T-helper 2 cell treated with Interferon-gamma antibody and Interleukin-4, amounts not matched to agents 100 ng/mL and 5 ng/mL, for 36 hours (primary cell): ENCODE data around the gene FNDC1. TPM values are rescaled to one million over a fixed set of nuclear protein-coding genes. Genes with fewer than 3 reads are reported as not detected.

Experiments used
- intact Hi-C: fragments of 100-400 bp; cut with micrococcal nuclease; formaldehyde crosslinking; loops from one replicate; pipeline ENCODE4 v1.15.1; 2023
- total RNA-seq: library from RNA; stranded (reverse); gene quantifications from 2 replicates; pipeline ENCODE4 v1.2.3, GENCODE V29; 2022

Gene FNDC1
- total RNA-seq, 1 donor from 2014 or later, result not detected

DNA sequence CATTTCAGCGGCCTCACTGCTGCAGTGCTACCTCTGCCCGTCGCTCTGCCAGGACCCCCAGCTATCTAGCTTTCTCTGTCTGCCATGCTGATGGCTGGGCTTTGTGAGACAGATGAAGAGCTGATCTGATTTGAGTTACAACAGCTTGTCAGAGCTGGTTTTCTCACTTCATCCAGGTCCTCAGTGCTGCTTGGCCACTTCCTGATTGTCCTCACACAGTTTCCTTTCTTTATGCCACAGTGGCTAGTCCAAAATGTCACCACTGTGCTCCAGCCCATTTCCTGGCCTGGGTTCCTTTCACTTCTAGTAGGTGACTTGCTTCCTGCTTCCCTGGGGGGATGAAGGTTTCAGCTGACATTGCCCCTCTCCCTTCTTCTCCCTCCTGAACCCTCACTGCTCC, 35.4 kb downstream of the FNDC1 start:
- intact Hi-C loops, result no loop called here

DNA sequence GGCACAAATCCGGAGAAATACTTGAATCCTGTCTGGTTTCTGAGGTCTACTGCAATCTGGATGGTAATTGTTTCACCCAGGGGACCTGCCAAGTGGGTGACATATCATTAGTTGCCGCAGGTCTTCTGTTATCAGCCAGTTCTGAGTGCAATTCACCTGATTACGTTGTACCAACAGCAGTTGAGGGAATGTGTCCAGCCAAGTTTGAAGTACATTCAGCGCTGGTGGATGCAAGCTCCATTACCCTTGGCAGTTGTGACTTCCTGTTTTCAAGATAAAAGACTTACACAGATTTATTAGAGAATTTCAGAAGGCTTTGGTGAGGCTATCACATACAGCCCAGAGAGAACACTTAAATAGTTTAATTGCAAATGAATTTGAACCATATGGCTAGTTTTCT, 42.8 kb downstream of the FNDC1 start:
- intact Hi-C loops, result no loop called here

DNA sequence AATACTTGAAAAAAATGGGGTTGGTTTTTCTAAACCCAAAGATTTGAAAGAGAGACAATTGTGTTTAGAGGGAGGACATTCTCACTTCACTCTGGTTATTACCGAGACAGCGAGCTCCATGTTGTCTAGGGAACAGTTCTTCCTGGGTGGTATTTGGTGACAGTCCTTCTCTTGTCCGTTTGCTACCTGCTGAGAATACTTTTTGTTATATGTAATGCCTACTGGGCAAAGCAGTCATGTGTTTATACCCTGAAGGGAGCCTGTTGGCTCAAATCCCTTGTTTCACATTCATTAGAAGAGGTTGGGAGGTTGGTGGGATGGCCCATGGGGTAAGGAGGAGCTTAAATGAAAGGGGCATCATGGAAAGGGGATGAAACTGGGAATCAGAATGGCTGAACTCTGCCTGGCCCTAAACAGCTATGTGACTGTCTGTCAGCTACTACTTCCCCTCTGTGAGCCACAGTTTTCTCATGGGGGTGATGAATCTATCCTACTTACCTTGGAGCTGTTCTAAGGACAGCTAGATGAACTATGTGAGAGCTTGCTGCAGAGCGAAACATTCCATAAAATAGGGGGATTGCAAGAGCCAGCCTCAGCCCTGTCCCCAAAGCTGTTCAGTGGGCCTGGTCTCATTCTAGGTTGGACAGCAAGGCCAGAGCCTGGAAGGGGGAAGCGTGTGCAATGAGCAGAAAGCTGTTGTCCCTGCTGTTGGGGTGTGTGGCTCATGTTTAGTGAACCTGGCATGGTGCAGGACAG, 43.5 kb downstream of the FNDC1 start:
- intact Hi-C loops, result no loop called here

DNA sequence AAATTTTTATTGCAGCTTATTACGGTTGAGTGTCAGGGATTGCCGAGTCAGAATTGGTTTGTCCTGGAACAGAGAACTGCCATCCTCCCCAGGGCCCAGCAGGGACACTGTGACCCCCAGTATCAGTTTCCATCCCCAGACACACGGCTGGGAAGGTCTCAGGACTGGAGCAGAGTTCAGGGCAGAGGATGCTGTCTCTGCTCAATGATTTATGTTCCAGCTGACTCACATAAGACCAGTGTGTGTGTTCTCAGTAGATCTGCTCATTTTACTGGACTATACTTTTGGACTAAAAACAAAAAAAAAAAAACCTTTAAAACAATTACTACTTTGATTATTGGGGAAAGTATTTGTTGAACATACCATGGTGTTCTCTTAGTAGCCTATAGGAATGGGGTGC, 44.2 kb downstream of the FNDC1 start:
- intact Hi-C loops, result no loop called here

DNA sequence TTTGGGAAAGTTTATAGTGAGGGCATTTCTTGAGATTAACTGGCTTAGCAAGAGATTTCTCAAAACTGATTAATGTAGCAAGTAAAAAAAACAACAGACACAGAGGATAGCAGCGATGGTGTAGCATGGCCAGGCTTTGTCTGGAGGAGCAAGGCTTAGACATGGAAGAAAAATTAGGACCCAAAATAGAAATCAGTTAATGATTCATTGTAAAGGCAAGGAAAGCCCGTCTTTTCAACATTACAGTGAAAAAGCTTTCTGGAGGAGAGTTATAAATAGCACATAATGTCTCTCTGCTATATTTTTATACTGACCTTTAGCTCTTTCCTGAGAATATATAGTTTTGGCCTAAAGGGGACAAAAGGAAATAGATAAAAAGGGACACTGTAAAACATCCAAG, 45.1 kb downstream of the FNDC1 start:
- intact Hi-C loops, result no loop called here

DNA sequence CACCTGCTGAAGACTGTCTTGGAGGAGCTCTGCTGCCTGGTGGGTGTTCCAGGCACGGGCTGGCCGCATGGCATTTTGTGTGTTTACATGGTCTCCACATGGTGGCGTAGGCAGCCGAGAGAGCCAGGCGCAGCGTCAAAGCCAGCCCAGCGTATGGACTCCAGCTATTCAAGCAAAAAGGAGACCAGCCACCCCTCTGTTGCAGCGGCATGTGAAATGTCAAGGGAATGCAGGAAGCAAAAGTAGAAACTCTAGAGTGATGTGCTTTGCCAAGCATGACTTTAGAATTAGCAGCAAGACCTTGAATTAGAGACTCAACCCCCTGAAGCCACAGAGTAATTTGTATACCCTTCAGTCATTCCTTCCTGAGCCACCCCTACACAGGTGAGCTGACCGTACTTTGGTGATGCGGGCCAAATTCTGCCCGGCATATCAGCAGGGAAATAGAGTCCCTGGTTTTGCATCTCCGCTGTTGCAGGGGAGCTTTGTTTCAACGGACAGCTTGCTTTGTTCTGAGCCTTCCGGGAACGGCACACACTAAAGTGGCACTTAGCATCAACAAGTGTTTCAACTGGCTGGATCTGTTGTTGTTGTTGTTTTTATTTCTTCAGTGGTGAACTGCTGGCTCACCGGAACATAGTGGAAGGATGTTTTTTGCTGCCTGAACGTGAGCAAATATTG, 48.5 kb downstream of the FNDC1 start:
- intact Hi-C loops, result no loop called here

DNA sequence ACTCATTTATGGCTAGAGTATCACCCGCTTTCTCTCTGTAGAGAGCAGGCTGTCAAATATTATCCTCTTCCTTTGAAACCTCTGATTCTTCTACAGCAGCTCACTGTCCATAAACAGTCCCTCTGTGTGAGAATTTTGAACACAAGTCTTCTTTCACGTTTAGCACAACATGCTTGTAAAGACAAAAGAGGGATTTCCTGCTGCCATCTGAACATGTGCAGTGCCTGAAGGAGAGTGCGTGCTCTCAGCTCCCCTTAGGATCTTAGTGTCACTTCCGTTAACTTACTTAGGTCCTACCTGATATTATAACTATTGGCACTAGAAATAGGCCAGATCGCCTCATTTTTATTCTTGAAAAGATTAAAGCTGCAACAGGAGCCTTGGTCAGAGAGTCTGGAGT, 50.9 kb downstream of the FNDC1 start:
- intact Hi-C loops, result no loop called here

DNA sequence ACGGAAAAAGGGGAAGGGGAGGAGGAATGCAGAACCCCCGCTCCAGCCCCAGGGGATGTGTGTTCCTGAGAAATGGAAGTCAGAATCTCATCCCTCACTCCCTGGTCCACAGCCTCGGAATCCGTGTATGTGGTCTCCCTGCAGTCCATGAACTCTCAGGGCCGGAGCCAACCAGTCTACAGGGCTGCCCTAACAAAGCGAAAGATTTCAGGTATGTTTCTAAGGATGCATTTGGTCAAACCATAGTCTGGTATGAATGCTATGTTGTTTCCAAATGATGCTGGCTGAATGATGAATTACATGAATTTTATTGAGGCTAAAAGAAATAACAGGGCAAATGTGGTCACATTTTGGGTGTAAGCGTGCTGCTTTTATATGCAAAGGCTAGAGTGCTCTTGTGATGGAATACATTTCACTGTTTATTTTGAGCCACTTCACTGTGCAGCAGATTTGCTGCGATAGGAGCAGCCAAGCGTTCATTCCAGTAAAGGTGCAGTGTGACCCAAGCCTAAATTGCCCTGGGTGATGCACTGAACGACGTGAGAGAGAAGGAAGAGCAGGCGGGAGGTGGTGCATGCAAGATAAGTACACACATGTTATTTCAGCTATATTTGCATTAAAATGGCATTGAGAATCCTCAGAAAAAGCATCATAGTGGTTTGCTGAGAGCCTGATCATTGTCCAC, 52.4 kb downstream of the FNDC1 start:
- intact Hi-C loops, result no loop called here

DNA sequence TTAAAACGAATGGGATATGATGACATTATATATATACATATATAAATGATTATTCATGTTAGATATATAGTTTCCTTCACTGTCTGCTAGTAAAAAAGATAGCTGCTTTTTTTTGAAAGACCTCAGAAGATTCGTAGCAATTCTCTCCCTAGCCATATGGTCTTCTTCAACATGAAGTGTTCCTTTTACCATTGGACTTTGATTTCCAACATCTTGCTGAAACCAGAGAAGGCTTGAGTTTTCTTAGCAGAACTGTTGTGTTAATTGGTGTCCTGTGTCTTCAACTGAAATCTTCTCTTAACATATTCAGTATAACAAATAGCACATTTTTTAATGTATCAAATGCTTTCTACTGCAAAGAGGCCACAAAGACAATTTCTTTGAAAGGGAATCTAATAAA, 55.3 kb downstream of the FNDC1 start:
- intact Hi-C loops, result no loop called here

DNA sequence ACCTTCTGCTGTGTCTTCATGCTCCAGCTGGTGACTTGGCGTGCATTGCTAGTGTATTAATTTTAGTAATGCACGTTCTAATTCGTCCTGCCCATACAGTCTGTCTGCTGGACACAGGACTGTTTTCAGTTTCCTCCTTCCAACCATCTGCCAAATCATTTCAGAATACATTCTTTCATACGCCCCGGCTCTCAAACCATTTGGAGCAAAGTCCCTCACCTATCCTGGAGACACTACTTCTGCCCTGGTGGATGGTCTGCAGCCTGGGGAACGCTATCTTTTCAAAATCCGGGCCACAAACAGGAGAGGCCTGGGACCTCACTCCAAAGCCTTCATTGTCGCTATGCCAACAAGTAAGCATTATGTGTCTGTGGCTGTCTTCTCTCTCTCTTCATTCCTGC, 60.5 kb downstream of the FNDC1 start:
- intact Hi-C loops, result no loop called here

DNA sequence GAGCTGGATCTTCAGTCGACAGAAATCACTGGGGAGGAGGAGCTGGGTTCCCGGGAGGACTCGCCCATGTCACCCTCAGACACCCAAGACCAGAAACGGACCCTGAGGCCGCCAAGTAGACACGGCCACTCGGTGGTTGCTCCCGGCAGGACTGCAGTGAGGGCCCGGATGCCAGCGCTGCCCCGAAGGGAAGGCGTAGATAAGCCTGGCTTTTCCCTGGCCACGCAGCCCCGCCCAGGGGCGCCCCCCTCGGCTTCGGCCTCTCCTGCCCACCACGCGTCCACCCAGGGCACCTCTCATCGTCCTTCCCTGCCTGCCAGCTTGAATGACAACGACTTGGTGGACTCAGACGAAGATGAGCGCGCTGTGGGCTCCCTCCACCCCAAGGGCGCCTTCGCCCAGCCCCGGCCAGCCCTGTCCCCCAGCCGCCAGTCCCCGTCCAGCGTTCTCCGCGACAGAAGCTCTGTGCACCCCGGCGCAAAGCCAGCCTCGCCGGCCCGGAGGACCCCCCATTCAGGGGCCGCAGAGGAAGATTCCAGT, 63.0 kb downstream of the FNDC1 start:
- intact Hi-C loops, result no loop called here

DNA sequence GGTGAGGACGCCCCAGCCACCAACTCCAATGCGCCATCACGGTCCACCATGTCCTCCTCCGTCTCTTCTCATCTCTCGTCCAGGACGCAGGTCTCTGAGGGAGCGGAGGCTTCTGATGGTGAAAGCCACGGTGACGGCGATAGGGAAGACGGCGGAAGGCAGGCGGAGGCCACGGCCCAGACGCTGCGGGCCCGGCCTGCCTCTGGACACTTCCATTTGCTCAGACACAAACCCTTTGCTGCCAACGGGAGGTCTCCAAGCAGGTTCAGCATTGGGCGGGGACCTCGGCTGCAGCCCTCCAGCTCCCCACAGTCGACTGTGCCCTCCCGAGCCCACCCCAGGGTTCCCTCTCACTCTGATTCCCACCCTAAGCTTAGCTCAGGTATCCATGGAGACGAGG, 63.6 kb downstream of the FNDC1 start:
- intact Hi-C loops, result no loop called here

DNA sequence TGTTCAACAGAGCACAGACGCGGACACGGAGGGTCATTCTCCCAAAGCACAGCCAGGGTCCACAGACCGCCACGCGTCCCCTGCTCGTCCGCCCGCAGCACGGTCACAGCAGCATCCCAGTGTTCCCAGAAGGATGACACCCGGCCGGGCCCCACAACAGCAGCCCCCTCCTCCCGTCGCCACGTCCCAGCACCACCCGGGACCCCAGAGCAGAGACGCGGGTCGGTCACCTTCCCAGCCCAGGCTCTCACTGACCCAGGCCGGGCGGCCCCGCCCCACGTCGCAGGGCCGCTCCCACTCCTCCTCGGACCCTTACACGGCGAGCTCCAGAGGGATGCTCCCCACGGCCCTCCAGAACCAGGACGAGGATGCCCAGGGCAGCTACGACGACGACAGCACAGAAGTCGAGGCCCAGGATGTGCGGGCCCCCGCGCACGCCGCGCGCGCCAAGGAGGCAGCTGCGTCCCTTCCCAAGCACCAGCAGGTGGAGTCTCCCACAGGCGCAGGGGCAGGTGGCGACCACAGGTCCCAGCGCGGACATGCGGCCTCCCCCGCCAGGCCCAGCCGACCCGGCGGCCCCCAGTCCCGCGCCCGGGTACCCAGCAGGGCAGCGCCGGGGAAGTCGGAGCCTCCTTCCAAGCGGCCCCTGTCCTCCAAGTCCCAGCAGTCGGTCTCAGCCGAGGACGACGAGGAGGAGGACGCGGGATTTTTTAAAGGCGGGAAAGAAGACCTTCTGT, 64.3 kb downstream of the FNDC1 start:
- intact Hi-C loops, result no loop called here

DNA sequence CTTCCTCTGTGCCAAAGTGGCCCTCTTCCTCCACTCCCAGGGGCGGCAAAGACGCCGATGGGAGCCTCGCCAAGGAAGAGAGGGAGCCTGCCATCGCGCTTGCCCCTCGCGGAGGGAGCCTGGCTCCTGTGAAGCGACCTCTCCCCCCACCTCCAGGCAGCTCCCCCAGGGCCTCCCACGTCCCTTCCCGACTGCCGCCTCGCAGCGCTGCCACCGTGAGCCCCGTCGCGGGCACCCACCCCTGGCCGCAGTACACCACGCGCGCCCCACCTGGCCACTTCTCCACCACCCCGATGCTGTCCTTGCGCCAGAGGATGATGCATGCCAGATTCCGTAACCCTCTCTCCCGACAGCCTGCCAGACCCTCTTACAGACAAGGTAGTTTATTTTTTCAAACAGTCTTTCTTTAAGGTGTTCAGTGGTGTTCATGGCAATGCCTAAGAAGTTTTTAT, 64.9 kb downstream of the FNDC1 start:
- intact Hi-C loops, result no loop called here

DNA sequence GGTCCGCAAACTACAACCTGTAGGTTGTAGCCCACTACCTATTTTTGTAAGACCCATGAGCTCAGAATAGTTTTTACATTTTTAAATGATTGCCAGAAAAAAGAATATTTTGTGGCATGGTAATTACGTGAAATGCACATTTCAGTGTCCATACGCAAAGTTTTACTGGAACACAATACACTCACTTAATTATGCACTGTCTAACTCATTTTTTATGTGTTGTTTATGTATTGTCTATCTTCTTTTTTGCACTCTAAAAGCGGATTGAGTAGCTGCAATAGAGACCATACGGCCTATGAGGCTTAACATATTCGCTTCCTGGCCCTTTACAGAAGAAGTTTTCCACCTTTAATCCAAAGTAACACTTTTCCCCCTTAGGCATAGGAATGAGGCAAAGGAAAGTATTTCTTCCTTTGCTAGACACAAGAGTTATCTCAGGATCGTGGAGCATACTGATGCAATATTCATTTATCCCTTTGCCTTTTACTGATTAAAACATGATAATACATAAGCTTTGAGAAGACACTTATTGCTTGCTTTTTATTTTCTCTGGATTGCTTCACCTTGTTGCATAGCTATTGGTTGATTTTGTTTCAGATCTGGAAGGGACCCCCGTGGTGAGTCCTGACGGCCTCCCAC, 69.8 kb downstream of the FNDC1 start:
- intact Hi-C loops, result no loop called here

DNA sequence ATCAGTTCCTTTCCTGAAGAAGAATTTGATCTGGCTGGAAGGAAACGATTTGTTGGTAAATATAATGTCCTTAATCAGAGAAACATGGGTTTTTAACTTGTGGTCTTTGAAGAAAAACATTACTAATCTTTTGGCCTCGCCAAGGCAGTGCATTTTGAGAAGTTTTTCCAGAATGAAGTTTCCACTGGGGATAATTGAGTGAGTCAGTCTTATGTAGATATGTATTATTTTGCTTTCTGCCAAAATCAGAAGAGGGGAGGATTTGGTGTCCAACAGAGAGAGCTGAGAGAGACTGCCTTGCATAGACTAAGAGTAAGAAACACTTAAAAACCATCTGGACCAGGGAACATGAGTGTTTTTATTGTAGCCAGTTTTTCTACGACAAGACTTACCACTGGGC, 79.9 kb downstream of the FNDC1 start:
- intact Hi-C loops, result no loop called here

DNA sequence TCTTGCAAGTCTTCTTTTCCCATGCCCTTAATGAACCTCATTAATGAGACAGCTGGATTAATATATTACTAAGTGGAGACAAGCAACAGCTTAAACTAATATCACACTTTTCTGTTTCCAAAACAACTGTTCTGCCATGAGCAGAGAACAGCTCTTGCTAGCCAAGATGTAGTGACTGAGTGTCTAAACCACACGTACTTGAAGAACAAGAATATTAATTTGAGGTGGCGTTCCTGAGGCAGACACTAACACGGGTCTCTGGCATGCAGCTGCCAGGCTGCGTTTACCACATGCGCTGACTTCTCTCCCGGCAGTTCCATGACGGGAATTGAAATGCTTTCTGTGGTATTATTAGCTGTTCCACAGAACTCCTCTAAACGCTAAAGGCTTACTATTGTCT, 80.6 kb downstream of the FNDC1 start:
- intact Hi-C loops, result no loop called here

DNA sequence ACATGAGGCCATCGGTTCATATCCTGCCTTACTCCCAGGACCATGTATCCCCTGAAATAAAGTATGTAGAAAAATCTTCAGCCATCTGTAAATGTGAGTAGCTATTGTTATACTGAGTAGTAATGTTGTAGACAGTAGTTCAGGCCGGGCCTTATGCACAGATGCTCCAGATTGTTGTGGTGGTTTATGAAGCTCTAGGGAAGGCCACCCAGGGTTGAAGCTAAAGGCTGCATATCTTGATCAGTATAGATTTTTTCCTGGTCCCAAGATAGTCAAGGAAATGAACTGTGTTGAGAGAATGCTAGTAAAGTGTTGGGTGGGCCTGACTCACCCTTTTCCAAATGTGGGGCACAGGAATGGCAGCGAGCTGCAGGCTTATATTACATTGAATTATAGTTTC, 81.4 kb downstream of the FNDC1 start:
- intact Hi-C loops, result no loop called here

DNA sequence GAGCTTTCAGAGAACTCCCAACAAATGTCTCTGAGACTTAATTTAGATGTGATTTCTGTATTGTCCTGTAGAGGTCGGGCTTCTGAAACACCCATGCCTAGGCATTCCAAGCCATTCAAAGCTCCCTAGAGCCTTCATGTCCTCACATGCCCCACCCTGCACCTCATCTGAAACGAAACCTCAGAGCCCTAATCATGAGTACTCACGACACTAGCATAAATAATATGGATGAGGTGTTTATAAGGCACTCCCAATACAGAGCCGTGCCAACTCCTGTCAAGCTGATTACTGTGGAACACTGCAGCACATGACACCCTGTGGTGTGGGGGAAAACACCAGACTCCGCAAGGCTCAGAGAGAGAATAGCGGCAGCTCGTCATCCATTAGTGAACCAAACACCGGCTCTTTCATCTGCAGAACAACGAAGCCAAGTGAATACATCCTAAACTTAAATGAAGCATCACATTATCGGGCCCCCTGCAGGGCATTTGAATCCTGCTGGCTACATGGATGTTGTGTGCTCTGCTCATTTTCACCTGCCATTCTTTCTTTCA, 83.8 kb downstream of the FNDC1 start:
- intact Hi-C loops, result no loop called here

DNA sequence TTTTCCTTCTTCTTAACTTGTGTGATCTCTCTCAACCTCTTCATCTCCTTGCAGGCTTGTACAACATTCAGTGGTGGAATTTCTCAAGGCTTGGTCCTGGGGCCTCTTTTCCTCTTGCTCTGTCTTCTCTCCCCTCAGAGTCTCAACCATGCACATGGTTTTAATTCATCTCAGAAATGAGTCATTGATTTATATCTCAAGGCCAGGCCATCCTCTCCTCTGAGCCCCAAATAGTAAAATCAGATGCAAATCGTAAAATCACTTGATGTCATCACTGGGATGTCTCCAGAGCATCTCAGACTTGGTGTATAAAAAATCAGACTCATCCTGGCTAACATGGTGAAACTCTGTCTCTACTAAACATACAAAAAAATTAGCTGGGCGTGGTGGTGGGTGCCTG, 85.0 kb downstream of the FNDC1 start:
- intact Hi-C loops, result no loop called here

DNA sequence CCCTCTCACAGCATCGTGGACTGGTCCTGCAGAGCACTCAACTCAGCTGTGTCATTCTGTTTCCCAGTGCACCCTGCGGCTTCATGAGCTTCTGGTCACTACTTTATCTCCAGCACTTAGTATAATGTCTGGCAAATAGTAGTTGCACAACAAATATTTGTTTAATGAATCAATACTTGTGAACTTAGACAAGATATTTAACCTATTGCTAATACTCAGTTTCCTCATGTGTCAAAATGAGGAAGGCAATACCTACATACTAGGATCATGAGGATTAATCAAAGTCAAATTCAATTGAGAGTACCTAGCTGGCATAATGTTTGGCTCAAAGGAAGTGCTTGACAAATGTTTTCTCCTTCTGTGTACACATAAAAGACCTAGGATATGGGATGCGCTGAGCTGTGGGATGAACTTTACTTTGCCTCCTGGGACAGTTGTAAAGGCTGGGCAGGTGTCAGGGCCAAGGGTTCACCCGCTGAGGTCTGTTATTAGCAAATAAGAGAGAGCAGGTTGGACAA, 86.3 kb downstream of the FNDC1 start:
- intact Hi-C loops, result no loop called here
